Measurements from ENCODE around the gene FCHO2. TPM values are rescaled to one million over a fixed set of nuclear protein-coding genes. Genes with fewer than 3 reads are reported as not detected.
"Not testable (repeated sequence)": the region's sequence is repeated elsewhere in the genome, so short reads cannot be mapped to it uniquely, and the experiment has no call there.

The FCHO2 gene
- total and polyA plus RNA-seq, 2 donors (not counting 3 experiments of a cell fraction or from before 2014, with no cell fraction given): 12.0 to 25.2 TPM

GRCh38 chr5:73022471-73023169 is 66.8 kb downstream of the FCHO2 start:
- TF ChIP-seq GATA2 (IDR thresholded peaks at IDR 0.05; ENCODE audit: insufficient read depth, insufficient read length, low read depth, low read length) (no peak), POLR2AphosphoS5 (IDR thresholded peaks at IDR 0.05; ENCODE audit: insufficient read depth, low read depth, low read length) (no peak), FOS (IDR thresholded peaks at IDR 0.05; ENCODE audit: borderline replicate concordance, insufficient read depth, low read length) (no peak), MYC (IDR thresholded peaks at IDR 0.05; ENCODE audit: low read depth, low read length) (no peak), MAX (IDR thresholded peaks at IDR 0.05; ENCODE audit: insufficient read depth, insufficient read length) (no peak), CTCF (IDR thresholded peaks at IDR 0.05; ENCODE audit: extremely low read depth in 1 of 2, insufficient read depth in 1 of 2, low read depth in 1 of 2, low read length in 2 of 2) (no peak), EZH2 (IDR thresholded peaks at IDR 0.05; ENCODE audit: borderline replicate concordance, low read depth, low read length, severe bottlenecking) (no peak), POLR2A (IDR thresholded peaks at IDR 0.05; ENCODE audit: low read depth, low read length) (no peak), JUN (IDR thresholded peaks at IDR 0.05; ENCODE audit: borderline replicate concordance, insufficient read depth, insufficient read length, low read depth) (no peak)
- H3K27ac ChIP-seq (ENCODE audit: insufficient read depth, low read depth, low read length): no peak overlapping the region
- H3K36me3 ChIP-seq (ENCODE audit: control insufficient read depth in 2 of 2, extremely low read depth in 1 of 2, insufficient read depth in 2 of 2, low read length in 2 of 2): peaks cover 0 to 11% of the 10 kb centered on the region in 2 experiments
- no peak overlapping the region for H2AFZ ChIP-seq (ENCODE audit: low read depth, low read length)
- no TSS peak for BruUV-seq (replicated peaks)
- FAIRE-seq (no peak), DNase-seq (ENCODE audit: low read depth, low spot score) (no peak)
- no peaks in the 10 kb centered on the region for H3K9me3 ChIP-seq (replicated peaks; ENCODE audit: control insufficient read depth, insufficient read depth, low read length)
- intact Hi-C loops (cut with micrococcal nuclease): no loop called here
- no peaks in the 10 kb centered on the region for H3K4me1 ChIP-seq (ENCODE audit: control insufficient read depth, extremely low read depth, insufficient read depth, low read length)
- H4K20me1 ChIP-seq (replicated peaks; ENCODE audit: control insufficient read depth, extremely low read depth, insufficient read depth, low read length): no peaks in the 10 kb centered on the region
- CTCF ChIA-PET: interaction anchor here (0.6 to 1.3 kb wide), 3 partner anchors 9 to 62 kb away, joined by 3 read pairs; no protein-coding TSS in a partner anchor
- dilution Hi-C loops (cut with MboI; ENCODE audit: extremely low pct_ligation_motif_present, low sequenced_read_pairs): no loop called here
- H3K4me3 ChIP-seq (replicated peaks in 1 of 3; ENCODE audit: insufficient read depth in 1 of 3, low read depth in 1 of 3, low read length in 3 of 3): no peak overlapping the region
- H3K27me3 ChIP-seq (ENCODE audit: control insufficient read depth in 2 of 2, insufficient read depth in 2 of 2, low read length in 2 of 2): no peaks in the 10 kb centered on the region
- no peak overlapping the region for H3K4me2 ChIP-seq (ENCODE audit: insufficient read depth, low read length)
- H3K79me2 ChIP-seq (ENCODE audit: control insufficient read depth, insufficient read depth, low read length): no peaks in the 10 kb centered on the region
- no peak overlapping the region for H3K9ac ChIP-seq (replicated peaks; ENCODE audit: extremely low read depth, insufficient read depth, low read length)
- no peaks in the 10 kb centered on the region for H3K9me1 ChIP-seq (replicated peaks; ENCODE audit: control insufficient read depth, extremely low read depth, insufficient read depth, low read length)
- POLR2A ChIA-PET: no interaction called here

- H3K27me3 ChIP-seq (ENCODE audit: control insufficient read depth in 2 of 2, insufficient read depth in 2 of 2, low read length in 2 of 2); H3K4me2 ChIP-seq (ENCODE audit: insufficient read depth, low read length); H3K4me1 ChIP-seq (ENCODE audit: control insufficient read depth, extremely low read depth, insufficient read depth, low read length); H2AFZ ChIP-seq (ENCODE audit: low read depth, low read length); H3K27ac ChIP-seq (ENCODE audit: insufficient read depth, low read depth, low read length); H3K4me3 ChIP-seq (replicated peaks in 1 of 3; ENCODE audit: insufficient read depth in 1 of 3, low read depth in 1 of 3, low read length in 3 of 3); H3K36me3 ChIP-seq (ENCODE audit: control insufficient read depth in 2 of 2, extremely low read depth in 1 of 2, insufficient read depth in 2 of 2, low read length in 2 of 2); FAIRE-seq; DNase-seq (ENCODE audit: low read depth, low spot score); BruUV-seq (replicated peaks); dilution Hi-C loops (cut with MboI; ENCODE audit: extremely low pct_ligation_motif_present, low sequenced_read_pairs); H3K79me2 ChIP-seq (ENCODE audit: control insufficient read depth, insufficient read depth, low read length); H3K9me1 ChIP-seq (replicated peaks; ENCODE audit: control insufficient read depth, extremely low read depth, insufficient read depth, low read length); H3K9me3 ChIP-seq (replicated peaks; ENCODE audit: control insufficient read depth, insufficient read depth, low read length); H4K20me1 ChIP-seq (replicated peaks; ENCODE audit: control insufficient read depth, extremely low read depth, insufficient read depth, low read length): not testable (repeated sequence)
- intact Hi-C loops (cut with micrococcal nuclease): loop anchor here (1.0 kb wide), 1 partner anchor 69 kb away; the partner anchor contains the start of gene FCHO2
- H3K9ac ChIP-seq (replicated peaks; ENCODE audit: extremely low read depth, insufficient read depth, low read length): peak overlapping the region; percentile 16
- ChIA-PET POLR2A (interaction anchor here (0.6 kb wide), 1 partner anchor 403 kb away, joined by 9 read pairs; no protein-coding TSS in a partner anchor), CTCF (interaction anchor here (0.7 kb wide), 1 partner anchor 39 kb away, joined by 3 read pairs; no protein-coding TSS in a partner anchor)
Measured at GRCh38 chr5:73024946-73025544, 69.2 kb downstream of the FCHO2 start.
